ENCODE measurements around the gene DNASE1L2.
"Not testable (repeated sequence)": the region's sequence is repeated elsewhere in the genome, so short reads cannot be mapped to it uniquely, and the experiment has no call there.

The DNASE1L2 gene

DNA sequence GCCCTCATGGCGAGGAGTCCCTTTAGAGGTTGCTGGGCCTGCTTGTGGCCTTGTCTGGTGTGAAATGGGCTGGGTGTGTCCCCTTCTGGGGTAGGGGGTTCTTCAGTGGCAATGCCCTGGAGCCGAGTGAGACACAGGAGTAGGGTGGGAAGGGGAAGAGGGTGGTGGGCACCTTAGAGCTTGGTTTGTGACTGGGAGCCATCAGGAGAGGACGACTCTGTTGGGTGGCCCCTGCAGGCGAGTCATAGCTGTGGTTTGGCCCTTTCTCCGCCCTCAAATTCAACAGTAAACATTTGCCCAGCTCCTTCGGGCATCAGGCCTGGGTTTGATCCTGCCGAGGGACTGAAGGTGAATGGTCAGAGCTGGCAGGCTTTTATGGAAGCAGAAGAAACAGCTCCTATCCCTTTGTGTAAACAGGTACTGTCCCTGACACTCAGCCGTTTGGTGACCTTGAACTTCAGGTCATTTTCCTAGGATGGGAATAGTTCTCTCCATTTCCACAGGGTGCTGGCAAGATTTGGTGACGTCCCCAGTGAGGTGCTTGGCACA lies 9.9 kb upstream of the DNASE1L2 start:
- DNase-seq, result no peak

- no peak for DNase-seq
Measured at GRCh38 chr16:2226918-2227317, 9.3 kb upstream of the DNASE1L2 start.

GRCh38 chr16:2228161-2228824 lies 8.0 kb upstream of the DNASE1L2 start:
- no peak for DNase-seq

DNA sequence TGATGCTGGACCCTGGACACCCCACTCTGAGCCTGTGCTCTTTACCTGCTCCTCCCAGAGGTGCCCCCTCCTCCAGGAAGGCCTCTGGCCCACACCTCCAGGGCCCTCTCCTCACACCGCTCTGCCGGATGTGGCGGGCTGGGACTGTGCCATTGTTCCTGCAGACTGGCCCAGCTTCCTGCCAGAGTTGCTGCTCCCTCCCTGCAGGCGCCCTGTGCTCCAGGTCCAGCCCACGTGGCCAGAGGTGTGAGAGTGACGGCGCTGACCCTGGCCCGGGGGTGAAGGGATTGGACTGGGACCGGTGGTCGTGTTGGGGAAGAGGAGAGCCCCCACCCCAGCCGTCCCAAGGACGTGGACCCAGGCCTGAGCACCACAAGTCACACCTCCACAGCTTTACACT lies 7.2 kb upstream of the DNASE1L2 start:
- DNase-seq, result no peak

DNA sequence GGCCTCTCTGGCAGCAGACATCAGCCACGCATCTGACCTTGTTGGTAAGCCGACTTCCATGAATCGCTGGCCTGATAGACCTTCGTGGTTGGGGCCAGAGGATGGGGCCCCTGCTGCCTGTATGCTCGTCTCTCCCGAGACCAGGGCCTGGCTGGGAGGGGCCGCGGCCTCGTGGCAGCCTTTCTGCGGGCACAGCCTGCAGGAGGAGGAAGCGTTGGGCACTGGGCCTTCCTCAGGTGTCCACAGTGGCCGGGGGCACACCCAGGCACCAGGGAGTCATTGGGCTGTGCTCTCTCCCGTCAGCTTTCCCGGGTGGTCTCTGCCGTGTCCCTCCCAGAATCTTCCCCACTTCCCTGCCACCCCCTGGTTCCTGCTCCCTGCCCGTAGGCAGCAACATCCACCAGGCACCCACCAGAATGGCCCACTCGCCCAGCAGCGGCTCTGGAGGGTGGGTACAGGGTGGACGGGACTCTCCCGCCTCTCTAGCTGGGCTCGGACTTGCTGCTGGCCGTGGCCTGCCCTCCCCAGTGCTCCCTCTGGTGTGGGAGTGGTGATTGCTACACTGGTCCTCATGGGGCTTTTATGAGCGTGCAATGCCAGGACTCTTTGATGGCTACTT lies 6.5 kb upstream of the DNASE1L2 start:
- no peak for DNase-seq

DNA sequence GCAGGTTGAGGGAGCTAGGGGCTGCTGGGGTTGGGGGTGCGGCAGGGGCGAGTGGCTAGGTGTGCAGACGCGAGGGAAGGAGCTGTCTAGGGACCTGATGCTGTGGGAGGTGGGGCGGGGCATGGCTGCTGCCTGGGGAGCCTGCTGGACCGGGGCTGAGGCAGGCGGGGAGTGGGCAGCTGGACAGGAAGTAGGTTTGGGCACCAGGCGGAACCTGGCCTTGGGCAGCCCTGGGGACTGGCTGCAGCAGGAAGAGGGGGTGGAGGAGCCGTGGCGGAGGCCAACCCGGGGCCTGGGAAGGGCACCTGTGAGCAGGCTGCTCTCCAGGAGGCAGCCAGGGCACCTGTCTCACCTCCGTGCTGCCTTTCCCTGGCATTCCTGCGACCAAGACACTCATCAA lies 5.9 kb upstream of the DNASE1L2 start:
- DNase-seq, result no peak

GRCh38 chr16:2231016-2231931 lies 5.0 kb upstream of the DNASE1L2 start:
- DNase-seq, result no peak

GRCh38 chr16:2232094-2232990 lies 3.9 kb upstream of the DNASE1L2 start:
- DNase-seq, result no peak

DNA sequence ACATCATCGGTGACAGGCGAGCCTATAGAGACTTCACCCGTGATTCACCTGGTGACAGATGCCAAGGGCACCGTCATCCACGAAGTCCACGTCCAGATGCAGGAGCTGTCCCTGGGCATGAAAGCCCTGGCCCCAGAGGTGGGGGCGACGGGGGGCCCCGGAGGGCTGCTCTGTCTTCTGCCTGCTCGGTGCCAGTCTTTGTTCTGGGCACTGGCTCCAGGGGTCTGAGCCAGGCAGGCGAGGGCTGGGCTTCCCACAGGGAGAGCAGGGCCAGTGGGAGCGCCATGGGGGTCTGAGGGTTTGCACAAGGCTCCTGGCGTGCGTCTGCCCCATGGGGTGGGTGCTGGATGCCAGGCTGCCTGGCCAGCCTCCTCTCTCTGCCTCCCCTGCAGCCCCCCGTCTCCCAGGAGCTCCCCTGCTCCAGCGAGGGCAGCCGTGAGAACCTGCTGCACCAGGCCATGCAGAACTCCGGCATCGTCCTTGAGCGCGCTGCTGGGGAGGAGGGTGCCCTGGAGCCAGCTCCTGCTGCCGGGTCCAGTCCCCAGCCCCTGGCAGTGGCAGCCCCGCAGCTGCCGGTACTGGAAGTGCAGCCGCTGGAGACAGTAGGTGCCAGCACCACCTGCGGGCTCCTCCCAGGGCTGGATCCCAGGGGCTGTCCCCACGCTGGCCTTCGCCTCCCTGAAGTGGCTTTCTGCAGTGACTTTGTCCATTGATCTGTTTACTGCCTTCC lies 3.0 kb upstream of the DNASE1L2 start:
- DNase-seq, result no peak

GRCh38 chr16:2233872-2234812 lies 2.1 kb upstream of the DNASE1L2 start:
- DNase-seq, result no peak

DNA sequence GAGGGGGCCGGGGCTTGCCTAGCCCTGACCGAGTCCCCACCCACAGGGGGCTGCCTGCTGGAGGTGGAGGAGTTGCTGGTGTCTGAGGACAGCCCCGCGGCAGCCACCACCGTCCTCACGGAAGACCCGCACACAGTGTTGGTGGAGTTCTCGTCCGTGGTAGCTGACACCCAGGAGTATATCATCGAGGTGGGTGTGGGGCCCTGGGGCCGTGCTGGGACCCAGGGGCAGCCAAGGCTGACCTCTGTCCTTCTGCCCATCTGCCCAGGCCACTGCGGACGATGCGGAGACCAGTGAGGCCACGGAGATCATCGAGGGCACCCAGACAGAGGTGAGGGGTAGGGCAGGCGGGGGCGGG lies 1.5 kb upstream of the DNASE1L2 start:
- DNase-seq, result no peak

DNA sequence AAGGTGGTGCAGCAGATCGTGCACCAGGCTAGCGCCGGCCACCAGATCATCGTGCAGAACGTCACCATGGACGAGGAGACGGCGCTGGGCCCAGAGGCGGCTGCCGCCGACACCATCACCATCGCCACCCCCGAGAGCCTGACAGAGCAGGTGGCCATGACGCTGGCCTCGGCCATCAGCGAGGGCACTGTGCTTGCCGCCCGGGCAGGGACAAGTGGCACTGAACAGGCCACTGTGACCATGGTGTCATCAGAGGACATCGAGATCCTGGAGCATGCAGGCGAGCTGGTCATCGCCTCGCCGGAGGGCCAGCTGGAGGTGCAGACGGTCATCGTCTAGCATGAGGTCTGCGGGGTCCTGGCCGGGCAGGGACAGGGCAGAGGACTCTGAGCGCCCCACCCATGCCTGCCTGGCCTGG lies 1.0 kb upstream of the DNASE1L2 start:
- DNase-seq, result no peak

- DNase-seq, result no peak
Measured at GRCh38 chr16:2235695-2236336, 428 bp upstream of the DNASE1L2 start.

DNA sequence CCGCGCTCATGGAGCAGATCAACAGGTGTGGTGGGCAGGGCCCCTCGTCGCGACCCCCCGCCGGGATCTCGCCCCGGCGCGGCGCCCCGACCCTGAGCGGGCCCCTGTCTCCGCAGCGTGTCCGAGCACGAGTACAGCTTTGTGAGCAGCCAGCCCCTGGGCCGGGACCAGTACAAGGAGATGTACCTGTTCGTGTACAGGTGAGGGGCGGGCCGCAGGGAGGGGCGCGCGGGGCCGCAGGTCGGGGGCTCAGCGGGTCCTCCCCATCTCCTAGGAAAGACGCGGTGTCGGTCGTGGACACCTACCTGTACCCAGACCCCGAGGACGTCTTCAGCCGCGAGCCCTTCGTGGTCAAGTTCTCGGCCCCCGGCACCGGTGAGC lies 848 bp downstream of the DNASE1L2 start:
- DNase-seq, result no peak

DNA sequence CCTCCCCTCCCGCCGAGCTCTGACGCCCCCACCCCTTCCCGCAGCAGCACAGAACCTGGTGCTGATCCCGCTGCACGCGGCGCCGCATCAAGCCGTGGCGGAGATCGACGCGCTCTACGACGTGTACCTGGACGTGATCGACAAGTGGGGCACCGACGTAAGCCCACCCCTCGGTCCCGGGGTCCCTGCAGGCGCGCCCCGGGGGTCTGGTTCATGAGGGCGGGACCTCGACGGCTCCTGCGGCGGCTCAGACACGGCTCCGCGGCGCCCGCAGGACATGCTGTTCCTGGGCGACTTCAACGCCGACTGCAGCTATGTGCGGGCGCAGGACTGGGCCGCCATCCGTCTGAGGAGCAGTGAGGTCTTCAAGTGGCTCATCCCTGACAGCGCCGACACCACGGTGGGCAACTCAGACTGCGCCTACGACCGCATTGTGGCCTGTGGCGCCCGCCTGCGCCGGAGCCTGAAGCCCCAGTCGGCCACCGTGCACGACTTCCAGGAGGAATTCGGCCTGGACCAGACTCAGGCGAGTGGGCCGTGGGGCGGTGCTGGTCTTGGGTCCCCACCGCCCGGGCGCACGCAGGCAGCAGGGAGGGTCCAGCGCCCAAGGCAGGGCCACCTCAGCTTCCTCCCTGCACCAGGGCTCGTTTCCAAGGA lies 1.4 kb downstream of the DNASE1L2 start:
- DNase-seq, result no peak

GRCh38 chr16:2238150-2238837 lies 2.0 kb downstream of the DNASE1L2 start:
- DNase-seq, result no peak

DNA sequence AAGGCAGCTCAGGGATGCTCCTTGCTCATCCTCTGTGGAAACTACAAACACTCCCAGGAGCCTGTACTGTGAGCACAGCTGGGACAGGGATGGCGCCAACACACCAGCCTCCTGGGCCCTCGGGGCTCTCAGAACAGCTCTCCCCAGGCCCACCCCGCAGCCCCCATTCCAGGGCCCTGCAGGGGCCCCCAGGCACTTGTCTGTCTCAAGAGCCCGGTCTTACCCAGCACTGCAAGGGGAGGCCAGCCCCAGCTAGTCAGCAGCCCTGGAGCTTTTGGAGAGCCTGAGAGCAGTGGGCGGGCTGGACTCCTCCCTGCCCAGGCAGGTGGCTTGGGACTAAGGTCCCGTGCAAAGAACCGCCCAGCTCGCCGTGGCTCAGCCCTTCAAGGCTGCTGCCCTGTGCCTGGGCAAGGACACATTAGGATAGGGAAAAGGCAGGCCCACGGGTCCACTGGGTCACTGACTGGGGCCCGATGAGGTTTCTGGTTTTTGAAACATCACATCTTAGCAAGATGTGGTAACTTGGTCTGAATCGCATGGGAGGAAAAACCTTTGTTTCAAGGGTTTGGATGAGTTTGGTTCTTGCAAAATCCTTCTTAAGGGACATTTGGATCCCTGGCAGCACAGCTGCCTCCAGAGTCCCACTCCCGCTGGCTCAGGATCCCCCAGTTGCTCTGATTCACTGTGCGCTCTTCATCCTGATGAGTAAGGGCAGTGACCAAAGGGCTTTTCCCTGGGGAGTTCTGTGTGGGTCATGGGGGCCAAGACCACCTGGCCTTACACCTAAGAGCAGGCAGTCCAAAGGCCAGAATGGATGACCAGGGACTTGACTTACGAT lies 2.8 kb downstream of the DNASE1L2 start:
- no peak for DNase-seq

DNA sequence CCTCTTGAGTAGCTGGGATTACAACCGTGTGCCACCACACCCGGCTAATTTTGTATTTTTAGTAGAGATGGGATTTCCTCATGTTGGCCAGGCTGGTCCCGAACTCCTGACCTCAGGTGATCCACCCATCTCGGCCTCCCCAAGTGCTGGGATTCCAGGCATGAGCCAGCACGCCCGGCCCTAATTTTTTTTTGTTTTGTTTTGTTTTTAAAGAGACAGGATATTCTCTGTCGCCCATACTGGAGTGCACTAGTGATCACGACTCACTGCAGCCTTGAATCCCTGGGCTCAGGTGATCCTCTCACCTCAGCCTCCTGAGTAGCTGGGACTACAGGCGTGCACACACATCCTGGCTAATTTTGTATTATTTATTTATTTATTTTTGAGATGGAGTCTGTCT lies 4.1 kb downstream of the DNASE1L2 start:
- DNase-seq, result not testable (repeated sequence)

Data from suppressor macrophage treated with lipopolysaccharide for 4 hours (primary cell).